BE2C (cell line): ENCODE measurements around the gene CLNK.

Source experiments
- DNase-seq: peaks from one replicate; pipeline ENCODE4 v3.0.0-alpha.2; 2020
- H3K27me3 ChIP-seq: fragments of 250-450 bp; sonication (Bioruptor Pico); 2 replicates; pipeline ENCODE4 v1.5.1; 2020; ENCODE audit warnings: mild to moderate bottlenecking
- H3K36me3 ChIP-seq: fragments of 250-450 bp; sonication (Bioruptor Pico); 2 replicates; pipeline ENCODE4 v1.5.1; 2020; ENCODE audit warnings: mild to moderate bottlenecking
- H3K4me1 ChIP-seq: fragments of 250-450 bp; sonication (Bioruptor Pico); 2 replicates; pipeline ENCODE4 v1.5.1; 2020
- H3K4me3 ChIP-seq: 2 replicates; pipeline ENCODE4 v1.5.1; 2011; ENCODE audit warnings: low read depth, low read length
- H3K9me3 ChIP-seq: fragments of 250-450 bp; sonication (Bioruptor Pico); 2 replicates; pipeline ENCODE4 v1.5.1; 2020
- CTCF ChIP-seq: IDR thresholded peaks from 2 replicates; pipeline ENCODE4 v1.5.1; 2012; ENCODE audit warnings: mild to moderate bottlenecking, low read depth, low read length

Gene CLNK

GRCh38 chr4:10722957-10723356, 38.4 kb upstream of the CLNK start:
- Histone ChIP-seq H3K4me3 (no peak overlapping the region), H3K27me3 (no peaks in the 10 kb centered on the region), H3K4me1 (no peaks in the 10 kb centered on the region), H3K9me3 (no peaks in the 10 kb centered on the region; the same call in 1 of the 2 replicates), H3K36me3 (no peaks in the 10 kb centered on the region)
- TF ChIP-seq CTCF = no peak
- DNase-seq = no peak

- no peaks in the 10 kb centered on the region for H3K27me3 ChIP-seq
- no peaks in the 10 kb centered on the region for H3K36me3 ChIP-seq
- no peak overlapping the region for H3K4me3 ChIP-seq
- DNase-seq = no peak
- no peaks in the 10 kb centered on the region for H3K4me1 ChIP-seq
- no peaks in the 10 kb centered on the region for H3K9me3 ChIP-seq
- TF ChIP-seq CTCF = no peak
These were observed 37.0 kb upstream of the CLNK start for GRCh38 chr4:10721616-10722015.

GRCh38 chr4:10716163-10716562, 31.6 kb upstream of the CLNK start:
- H3K4me1 ChIP-seq = no peaks in the 10 kb centered on the region
- H3K36me3 ChIP-seq = no peaks in the 10 kb centered on the region
- no peak for TF ChIP-seq CTCF
- no peak for DNase-seq
- no peaks in the 10 kb centered on the region; the same call in 1 of the 2 replicates for H3K9me3 ChIP-seq
- no peak overlapping the region for H3K4me3 ChIP-seq
- H3K27me3 ChIP-seq = no peaks in the 10 kb centered on the region

DNA sequence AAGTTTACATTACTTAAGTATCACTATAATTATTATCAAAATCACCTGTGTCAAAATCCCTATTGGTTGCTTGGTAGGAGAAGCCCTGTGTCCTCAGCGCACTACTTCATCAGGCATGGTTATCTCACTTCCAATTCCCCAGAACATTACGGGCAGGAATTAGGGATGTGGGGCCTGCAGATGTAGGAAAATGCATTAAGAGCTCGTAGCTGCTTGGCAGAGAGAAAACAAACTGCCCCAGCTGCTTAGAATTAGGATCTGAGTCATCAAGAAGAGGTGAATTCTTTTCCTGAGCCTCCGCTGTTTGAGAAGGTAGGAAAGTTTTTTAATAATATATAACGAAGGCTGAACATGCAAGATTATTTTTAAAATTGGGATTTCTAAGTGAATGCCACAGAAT, 31.1 kb upstream of the CLNK start:
- H3K27me3 ChIP-seq = no peaks in the 10 kb centered on the region
- no peak for DNase-seq
- no peak overlapping the region for H3K4me3 ChIP-seq
- TF ChIP-seq CTCF = no peak
- H3K4me1 ChIP-seq = no peaks in the 10 kb centered on the region
- H3K36me3 ChIP-seq = no peaks in the 10 kb centered on the region
- no peaks in the 10 kb centered on the region; the same call in 1 of the 2 replicates for H3K9me3 ChIP-seq

DNA sequence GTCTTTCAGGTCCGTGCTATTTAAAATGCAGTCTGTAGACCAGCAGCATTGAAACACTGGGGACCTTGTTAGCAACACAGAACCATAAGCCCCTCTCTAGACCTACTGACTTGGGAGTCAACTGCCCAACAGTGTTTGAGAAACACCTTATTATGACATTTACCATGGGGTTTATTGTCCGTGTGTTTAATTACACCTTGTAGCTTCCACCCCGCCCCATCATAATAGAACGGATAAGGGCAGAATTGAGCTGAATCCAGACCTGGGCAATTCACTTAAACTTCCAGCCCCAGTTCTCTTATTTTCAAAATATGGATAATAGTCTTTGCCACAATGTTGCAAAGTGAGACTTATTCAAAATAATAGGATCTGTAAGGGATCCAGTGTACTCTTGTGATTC, 30.6 kb upstream of the CLNK start:
- no peaks in the 10 kb centered on the region; the same call in 1 of the 2 replicates for H3K9me3 ChIP-seq
- H3K4me1 ChIP-seq = no peaks in the 10 kb centered on the region
- DNase-seq = no peak
- H3K36me3 ChIP-seq = no peaks in the 10 kb centered on the region
- no peak for TF ChIP-seq CTCF
- no peak overlapping the region for H3K4me3 ChIP-seq
- H3K27me3 ChIP-seq = no peaks in the 10 kb centered on the region

- TF ChIP-seq CTCF = no peak
- Histone ChIP-seq H3K36me3 (no peaks in the 10 kb centered on the region), H3K4me3 (no peak overlapping the region), H3K4me1 (no peaks in the 10 kb centered on the region), H3K27me3 (no peaks in the 10 kb centered on the region), H3K9me3 (no peaks in the 10 kb centered on the region; the same call in 1 of the 2 replicates)
- no peak for DNase-seq
These were observed 29.0 kb upstream of the CLNK start for GRCh38 chr4:10713591-10713990.
